A549 (cell line): ENCODE measurements around the gene SEMA5A. TPM values are rescaled to one million over a fixed set of nuclear protein-coding genes. Genes with fewer than 3 reads are reported as not detected.

Experiments used
- ATAC-seq, 2 experiments: fragments of 200-7000 bp in 1 of 2; fragments of >200 bp in 1 of 2; cut with Nextera tagmentation in 1 of 2; cut with Tn5 transposase in 1 of 2; 3 replicates each; pipeline versions ENCODE4 v1.8.0 to v1.9.1; 2018 to 2020; ENCODE audit warnings: mild to moderate bottlenecking in 1 of 2, moderate library complexity in 1 of 2
- CTCF ChIA-PET: fragments of 300-600 bp; sonication (Branson Sonifier 250); formaldehyde crosslinking; extraction: SDS; loops from one replicate; lab custom pipeline; 2021; ENCODE audit warnings: antibody characterized with exemption, inconsistent platforms; lab: Yijun Ruan, JAX
- POLR2A ChIA-PET: fragments of 350-600 bp; formaldehyde crosslinking; extraction: SDS; loops from one replicate; lab custom pipeline; 2021; ENCODE audit warnings: antibody characterized with exemption, inconsistent platforms; lab: Yijun Ruan, JAX
- DNase-seq, 2 experiments: peaks; one replicate each; pipeline versions ENCODE4 v3.0.0 to v3.0.0-alpha.2; 2011 to 2016; ENCODE audit warnings: low read depth in 1 of 2, low spot score in 1 of 2
- FAIRE-seq: peaks from 2 replicates; lab custom pipeline; 2011; peaks lifted over from hg19 to GRCh38; lab: Jason Lieb, UNC
- H3K27ac ChIP-seq, 2 experiments: fragments of >200 bp; sonication (Bioruptor Twin); formaldehyde crosslinking; 3 replicates each; pipeline ENCODE4 v1.5.1; 2016 to 2017
- H3K4me1 ChIP-seq: fragments of >200 bp; sonication (Bioruptor Twin); formaldehyde crosslinking; 3 replicates; pipeline ENCODE4 v1.6.1; 2016
- H3K4me2 ChIP-seq: fragments of >200 bp; sonication (Bioruptor Twin); formaldehyde crosslinking; 3 replicates; pipeline ENCODE4 v1.6.1; 2016
- H3K4me3 ChIP-seq: fragments of >200 bp; sonication (Bioruptor Twin); formaldehyde crosslinking; 3 replicates; pipeline ENCODE4 v1.5.1; 2016
- H3K9me3 ChIP-seq: fragments of >200 bp; sonication (Bioruptor Twin); formaldehyde crosslinking; 3 replicates; pipeline ENCODE4 v1.6.1; 2016
- ATOH8 ChIP-seq: fragments of 250-450 bp; sonication (Bioruptor Pico); IDR thresholded peaks from 2 replicates; pipeline ENCODE4 v1.5.0; 2020; ENCODE audit warnings: low read depth, mild to moderate bottlenecking, moderate library complexity
- CBX2 ChIP-seq: fragments of 200-600 bp; sonication (generic); IDR thresholded peaks from 2 replicates; pipeline ENCODE4 v1.6.1; 2016; ENCODE audit warnings: low read depth, mild to moderate bottlenecking, borderline replicate concordance
- CEBPB ChIP-seq, 2 experiments: fragments of >200 bp in 1 of 2; sonication (Bioruptor Twin) in 1 of 2; formaldehyde crosslinking in 1 of 2; IDR thresholded peaks; 2 replicates each; pipeline ENCODE4 v1.6.1; 2012 to 2016
- CHD4 ChIP-seq: fragments of 200-600 bp; sonication (generic); IDR thresholded peaks from 2 replicates; pipeline ENCODE4 v1.6.1; 2016; ENCODE audit warnings: antibody characterized with exemption, mild to moderate bottlenecking, borderline replicate concordance
- EHF ChIP-seq: fragments of 250-450 bp; sonication (Bioruptor Pico); IDR thresholded peaks from 2 replicates; pipeline ENCODE4 v1.5.0; 2020; ENCODE audit warnings: mild to moderate bottlenecking
- ELK1 ChIP-seq: fragments of 150-350 bp; IDR thresholded peaks from 2 replicates; pipeline ENCODE4 v1.6.1; 2014; ENCODE audit warnings: low read depth, mild to moderate bottlenecking, low read length
- ESRRA ChIP-seq: fragments of 150-350 bp; IDR thresholded peaks from 2 replicates; pipeline ENCODE4 v1.6.1; 2014; ENCODE audit warnings: mild to moderate bottlenecking, low read length, borderline replicate concordance
- FOSL2 ChIP-seq, 2 experiments: fragments of 450-650 bp in 1 of 2; fragments of >200 bp in 1 of 2; sonication (Bioruptor Twin) in 1 of 2; formaldehyde crosslinking; IDR thresholded peaks; 2 replicates each; pipeline versions ENCODE4 v1.5.0 to v1.6.1; 2016 to 2020; ENCODE audit warnings: mild to moderate bottlenecking in 1 of 2, moderate library complexity in 1 of 2
- FOXS1 ChIP-seq: fragments of 250-450 bp; sonication (Bioruptor Pico); IDR thresholded peaks from 2 replicates; pipeline ENCODE4 v1.5.0; 2020; ENCODE audit warnings: mild to moderate bottlenecking, moderate library complexity
- GATA3 ChIP-seq: IDR thresholded peaks from 2 replicates; pipeline ENCODE4 v1.6.1; 2012; ENCODE audit warnings: borderline replicate concordance
- HDAC2 ChIP-seq: fragments of 200-600 bp; sonication (generic); IDR thresholded peaks from 2 replicates; pipeline ENCODE4 v1.6.1; 2016
- HES2 ChIP-seq: fragments of >200 bp; sonication (Bioruptor Twin); formaldehyde crosslinking; IDR thresholded peaks from 2 replicates; pipeline ENCODE4 v1.6.1; 2016
- HEYL ChIP-seq: fragments of 250-450 bp; sonication (Bioruptor Pico); IDR thresholded peaks from 2 replicates; pipeline ENCODE4 v1.8.0; 2021; ENCODE audit warnings: mild to moderate bottlenecking, moderate library complexity
- HOXB5 ChIP-seq: fragments of 250-450 bp; sonication (Bioruptor Pico); IDR thresholded peaks from 2 replicates; pipeline ENCODE4 v1.5.0; 2020; ENCODE audit warnings: mild to moderate bottlenecking, moderate library complexity
- JUNB ChIP-seq: fragments of >200 bp; sonication (Bioruptor Twin); formaldehyde crosslinking; IDR thresholded peaks from 2 replicates; pipeline ENCODE4 v1.6.1; 2016
- KDM1A ChIP-seq: fragments of 200-600 bp; sonication (generic); IDR thresholded peaks from 2 replicates; pipeline ENCODE4 v1.6.1; 2016; ENCODE audit warnings: low read depth, mild to moderate bottlenecking
- NFE2L2 ChIP-seq: fragments of 150-350 bp; conservative IDR thresholded peaks from 2 replicates; pipeline ENCODE4 v1.6.1; 2014; ENCODE audit warnings: low read length
- NR3C1 ChIP-seq: fragments of >200 bp; sonication (Bioruptor Twin); formaldehyde crosslinking; IDR thresholded peaks from 3 replicates; pipeline ENCODE4 v1.6.1; 2017
- PBX3 ChIP-seq: IDR thresholded peaks from 2 replicates; pipeline ENCODE4 v1.6.1; 2012
- PHF8 ChIP-seq: fragments of 200-600 bp; sonication (generic); IDR thresholded peaks from 2 replicates; pipeline ENCODE4 v1.6.1; 2016; ENCODE audit warnings: low read depth, mild to moderate bottlenecking, antibody characterized with exemption, moderate library complexity, borderline replicate concordance
- RCOR1 ChIP-seq: fragments of 150-350 bp; IDR thresholded peaks from 2 replicates; pipeline ENCODE4 v1.6.1; 2014; ENCODE audit warnings: antibody characterized with exemption, low read length, low read depth
- RNF2 ChIP-seq: fragments of 200-600 bp; sonication (generic); IDR thresholded peaks from 2 replicates; pipeline ENCODE4 v1.6.1; 2016; ENCODE audit warnings: low read depth, mild to moderate bottlenecking, antibody characterized with exemption, moderate library complexity, borderline replicate concordance
- SREBF2 ChIP-seq: fragments of 450-650 bp; IDR thresholded peaks from 2 replicates; pipeline ENCODE4 v1.6.1; 2014; ENCODE audit warnings: mild to moderate bottlenecking, moderate library complexity
- TP53 ChIP-seq: fragments of 250-450 bp; sonication (Bioruptor Pico); IDR thresholded peaks from 2 replicates; pipeline ENCODE4 v1.5.0; 2021; ENCODE audit warnings: mild to moderate bottlenecking, moderate library complexity
- ZC3H11A ChIP-seq: fragments of 450-650 bp; IDR thresholded peaks from 2 replicates; pipeline ENCODE4 v1.6.1; 2014; ENCODE audit warnings: antibody characterized with exemption, mild to moderate bottlenecking
- ZFP36 ChIP-seq: fragments of 450-650 bp; IDR thresholded peaks from 2 replicates; pipeline ENCODE4 v1.6.1; 2014; ENCODE audit warnings: borderline replicate concordance; ENCODE audit not compliant: partially characterized antibody
- ZSCAN20 ChIP-seq: fragments of 250-450 bp; sonication (Bioruptor Pico); IDR thresholded peaks from 2 replicates; pipeline ENCODE4 v1.8.0; 2022; ENCODE audit warnings: mild to moderate bottlenecking, moderate library complexity
- WGBS: methylation state at CpG from one replicate; pipeline ENCODE4 v1.1.6; 2017; ENCODE audit errors: missing lambda C conversion rate; 5-methylcytosine and 5-hydroxymethylcytosine counted together
- polyA plus RNA-seq, 4 experiments: library from polyadenylated mRNA; depleted of rRNA in 3 of 4; stranded (reverse); fragments of >200 nt; fragmentation: RNase III in 1 of 4; extraction: RNeasy Plus Mini Kit Qiagen cat#74134 plus additional on column Dnase treatment in 1 of 4; gene quantifications; 2 replicates in 3 of 4; 3 replicates in 1 of 4; pipeline ENCODE4 v1.2.3, GENCODE V29; 2011 to 2017
- TF ChIP-seq, protein P1 (sequence below): fragments of 250-450 bp; sonication (Bioruptor Pico); IDR thresholded peaks from 2 replicates; pipeline ENCODE4 v1.5.0; 2021; ENCODE audit warnings: mild to moderate bottlenecking, moderate library complexity, borderline replicate concordance

Gene SEMA5A
- polyA plus RNA-seq, 2 of the 4 experiments (the other 2 are of a cell fraction): not detected

DNA sequence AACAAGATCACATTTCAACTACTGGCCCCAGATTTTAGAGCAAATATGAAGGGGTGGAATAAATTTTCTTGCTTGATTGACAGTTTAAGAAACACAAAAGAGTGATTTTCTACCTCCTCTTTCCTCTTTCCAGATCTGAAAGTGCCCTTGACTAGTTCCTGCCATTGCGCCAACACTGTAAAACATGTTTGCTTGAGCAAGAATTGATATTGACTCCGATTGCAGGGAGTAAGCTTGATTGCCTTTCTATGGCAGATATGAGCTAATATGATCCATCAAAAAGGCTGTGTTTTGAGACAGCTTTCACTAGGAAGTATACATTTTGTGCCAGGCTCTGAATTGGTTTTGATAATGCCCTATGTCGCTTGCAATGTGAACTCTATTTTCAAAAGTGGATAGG, 508.8 kb downstream of the SEMA5A start (continued):
- TF ChIP-seq EHF (CRISPR knock-in tag): no peak
- TF ChIP-seq, all 56 proteins: peak for 0

- no peaks in the 10 kb centered on the region for H3K4me1 ChIP-seq
- no peak overlapping the region for H3K4me2 ChIP-seq
- no peak overlapping the region for H3K4me3 ChIP-seq
- ChIA-PET POLR2A (no interaction called here), CTCF (no interaction called here)
- 30% methylated on average over 3 of the region's 3 CpGs for WGBS
- no peak overlapping the region for H3K27ac ChIP-seq
- ATAC-seq (no peak), DNase-seq (no peak), FAIRE-seq (no peak)
- H3K9me3 ChIP-seq: no peaks in the 10 kb centered on the region
- no peak for TF ChIP-seq ZSCAN20
- TF ChIP-seq ATOH8 (CRISPR knock-in tag): no peak
- no peak for TF ChIP-seq RNF2
- no peak for TF ChIP-seq FOSL2 (IDR thresholded peaks at IDR 0.05)
- no peak for TF ChIP-seq FOSL2 (CRISPR knock-in tag; IDR thresholded peaks at IDR 0.05)
- no peak for TF ChIP-seq HEYL
- TF ChIP-seq PHF8: no peak
- TF ChIP-seq TP53 (CRISPR knock-in tag): no peak
- no peak for TF ChIP-seq ESRRA
- TF ChIP-seq NFE2L2: no peak
- no peak for TF ChIP-seq HOXB5 (CRISPR knock-in tag)
- no peak for TF ChIP-seq CHD4
- TF ChIP-seq RCOR1: no peak
- TF ChIP-seq NR3C1: no peak
- TF ChIP-seq CEBPB (IDR thresholded peaks at IDR 0.05): no peak
- TF ChIP-seq CBX2: no peak
- TF ChIP-seq GATA3: no peak
Observed at GRCh38 chr5:9035346-9035745, 510.5 kb downstream of the SEMA5A start.

DNA sequence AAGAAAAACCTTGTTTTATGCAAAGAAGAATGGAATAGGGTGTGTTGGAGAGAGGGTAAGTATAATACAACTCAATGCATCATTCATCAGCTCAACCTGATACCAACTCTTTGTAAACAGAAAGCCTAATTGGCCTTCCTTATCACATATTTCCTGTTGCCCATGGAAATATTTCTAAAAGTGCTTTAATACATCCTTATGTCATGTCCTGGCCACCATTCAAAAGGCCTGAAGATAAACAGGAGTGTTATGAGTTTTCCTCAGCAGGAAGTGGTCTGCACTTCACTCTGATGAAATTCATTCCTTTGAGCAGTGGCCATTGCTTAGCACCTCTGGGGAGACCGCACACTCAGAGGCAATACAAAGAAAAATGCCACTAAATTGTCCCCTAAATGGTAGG, 511.2 kb downstream of the SEMA5A start:
- no peak overlapping the region for H3K4me3 ChIP-seq
- FAIRE-seq: no peak
- TF ChIP-seq KDM1A (no peak), JUNB (no peak), NFE2L2 (no peak), PHF8 (no peak), SREBF2 (no peak), HDAC2 (no peak), ZC3H11A (no peak), FOXS1 (CRISPR knock-in tag) (no peak), ELK1 (no peak), ZFP36 (no peak), HOXB5 (CRISPR knock-in tag) (no peak), HES2 (no peak), PBX3 (no peak), FOSL2 (IDR thresholded peaks at IDR 0.05) (no peak), FOSL2 (CRISPR knock-in tag; IDR thresholded peaks at IDR 0.05) (no peak)
- TF ChIP-seq, protein P1, sequence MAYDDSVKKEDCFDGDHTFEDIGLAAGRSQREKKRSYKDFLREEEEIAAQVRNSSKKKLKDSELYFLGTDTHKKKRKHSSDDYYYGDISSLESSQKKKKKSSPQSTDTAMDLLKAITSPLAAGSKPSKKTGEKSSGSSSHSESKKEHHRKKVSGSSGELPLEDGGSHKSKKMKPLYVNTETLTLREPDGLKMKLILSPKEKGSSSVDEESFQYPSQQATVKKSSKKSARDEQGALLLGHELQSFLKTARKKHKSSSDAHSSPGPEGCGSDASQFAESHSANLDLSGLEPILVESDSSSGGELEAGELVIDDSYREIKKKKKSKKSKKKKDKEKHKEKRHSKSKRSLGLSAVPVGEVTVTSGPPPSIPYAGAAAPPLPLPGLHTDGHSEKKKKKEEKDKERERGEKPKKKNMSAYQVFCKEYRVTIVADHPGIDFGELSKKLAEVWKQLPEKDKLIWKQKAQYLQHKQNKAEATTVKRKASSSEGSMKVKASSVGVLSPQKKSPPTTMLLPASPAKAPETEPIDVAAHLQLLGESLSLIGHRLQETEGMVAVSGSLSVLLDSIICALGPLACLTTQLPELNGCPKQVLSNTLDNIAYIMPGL: no peak
- CTCF ChIA-PET: no interaction called here
- H3K4me2 ChIP-seq: no peak overlapping the region
- no peak for DNase-seq
- H3K4me1 ChIP-seq: no peaks in the 10 kb centered on the region
- H3K9me3 ChIP-seq: no peaks in the 10 kb centered on the region
- no peak overlapping the region for H3K27ac ChIP-seq
- 4% methylated on average over 1 of the region's 1 CpG for WGBS
- ATAC-seq: no peak
- POLR2A ChIA-PET: no interaction called here
